Neural progenitor cell (in vitro differentiated cells): ENCODE results near the gene SLC6A3.

ENCODE experiments used
- EZH2 ChIP-seq: fragments of 200-600 bp; sonication (generic); IDR thresholded peaks from 2 replicates; pipeline ENCODE4 v1.6.1; 2017; ENCODE audit warnings: antibody characterized with exemption, mild to moderate bottlenecking, moderate library complexity
- EZH2phosphoT487 ChIP-seq: fragments of 200-600 bp; sonication (generic); IDR thresholded peaks from 2 replicates; pipeline ENCODE4 v1.6.1; 2017; ENCODE audit warnings: antibody characterized with exemption
- TF ChIP-seq, protein P1 (sequence below): fragments of 200-600 bp; sonication (generic); IDR thresholded peaks from 2 replicates; pipeline ENCODE4 v1.5.1; 2017; ENCODE audit warnings: antibody characterized with exemption, mild to moderate bottlenecking

DNA sequence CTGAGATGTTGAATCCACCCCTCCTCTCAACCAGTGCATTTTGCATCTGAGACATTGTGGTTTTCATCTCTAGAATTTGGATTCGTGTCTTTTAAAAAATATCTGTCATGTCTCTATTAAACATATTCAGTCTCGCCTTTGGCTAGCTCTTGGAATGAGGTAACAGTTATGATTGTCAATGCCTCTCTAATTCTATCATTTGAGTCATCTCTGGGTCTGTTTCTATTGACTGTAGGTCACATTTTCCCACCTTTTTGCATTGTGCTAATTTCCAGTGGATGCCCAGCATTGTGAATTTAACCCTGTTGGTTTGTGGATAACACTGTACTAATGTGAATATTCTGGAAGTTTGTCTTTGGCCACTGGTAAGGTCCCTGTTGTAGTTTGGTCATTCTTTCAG is 8.4 kb upstream of the SLC6A3 start:
- TF ChIP-seq, protein P1, sequence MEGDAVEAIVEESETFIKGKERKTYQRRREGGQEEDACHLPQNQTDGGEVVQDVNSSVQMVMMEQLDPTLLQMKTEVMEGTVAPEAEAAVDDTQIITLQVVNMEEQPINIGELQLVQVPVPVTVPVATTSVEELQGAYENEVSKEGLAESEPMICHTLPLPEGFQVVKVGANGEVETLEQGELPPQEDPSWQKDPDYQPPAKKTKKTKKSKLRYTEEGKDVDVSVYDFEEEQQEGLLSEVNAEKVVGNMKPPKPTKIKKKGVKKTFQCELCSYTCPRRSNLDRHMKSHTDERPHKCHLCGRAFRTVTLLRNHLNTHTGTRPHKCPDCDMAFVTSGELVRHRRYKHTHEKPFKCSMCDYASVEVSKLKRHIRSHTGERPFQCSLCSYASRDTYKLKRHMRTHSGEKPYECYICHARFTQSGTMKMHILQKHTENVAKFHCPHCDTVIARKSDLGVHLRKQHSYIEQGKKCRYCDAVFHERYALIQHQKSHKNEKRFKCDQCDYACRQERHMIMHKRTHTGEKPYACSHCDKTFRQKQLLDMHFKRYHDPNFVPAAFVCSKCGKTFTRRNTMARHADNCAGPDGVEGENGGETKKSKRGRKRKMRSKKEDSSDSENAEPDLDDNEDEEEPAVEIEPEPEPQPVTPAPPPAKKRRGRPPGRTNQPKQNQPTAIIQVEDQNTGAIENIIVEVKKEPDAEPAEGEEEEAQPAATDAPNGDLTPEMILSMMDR: no peak
- TF ChIP-seq EZH2phosphoT487: no peak
- no peak for TF ChIP-seq EZH2
